ENCODE data around the gene PDZD4. TPM values are rescaled to one million over a fixed set of nuclear protein-coding genes. Genes with fewer than 3 reads are reported as not detected.

Gene PDZD4
- total RNA-seq, 1 donor from 2014 or later, result 8.3 TPM

DNA sequence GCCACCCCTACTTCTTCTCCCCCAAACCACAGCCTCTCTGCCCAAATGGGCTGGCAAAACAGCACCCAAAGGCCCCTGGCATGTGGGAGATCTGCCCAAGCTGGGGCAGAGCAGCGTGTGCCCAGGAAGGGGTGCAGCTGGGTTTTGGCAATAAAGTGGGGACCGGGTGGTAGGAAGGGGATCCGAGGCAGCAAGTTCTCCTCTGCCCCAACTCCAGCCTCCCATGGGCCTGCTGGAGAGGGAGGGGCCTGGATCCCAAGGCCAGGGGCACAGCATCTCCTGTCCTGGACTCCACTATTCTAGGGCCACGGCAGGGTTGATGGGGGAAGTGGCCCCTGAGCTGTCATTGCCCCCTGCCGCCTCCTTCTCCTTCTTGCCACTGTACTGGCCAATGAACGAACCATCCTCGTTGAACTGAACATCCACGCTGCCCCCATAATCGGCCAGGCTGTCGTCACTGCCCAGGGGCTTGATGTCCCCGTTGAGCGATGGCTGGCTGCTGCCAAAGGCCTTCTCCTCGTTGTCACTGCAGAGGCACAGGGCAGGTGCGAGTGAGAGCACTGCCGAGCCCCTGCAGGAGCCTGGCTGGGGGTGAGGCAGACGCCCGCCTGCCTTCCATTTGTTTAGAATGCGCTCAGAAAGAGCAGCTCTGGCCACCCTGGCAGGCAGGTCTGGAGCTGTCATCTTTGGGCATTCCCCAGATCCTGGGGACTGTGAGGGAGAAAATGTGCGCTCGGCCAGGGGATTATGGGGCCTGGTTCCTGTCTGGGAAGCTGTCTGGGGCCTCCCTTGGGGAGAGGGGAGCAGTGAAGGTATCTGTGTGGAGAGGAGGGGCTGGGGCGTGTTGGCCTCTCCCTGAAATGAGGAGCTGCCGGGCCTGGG lies 32.3 kb upstream of the PDZD4 start:
- DNase-seq, result no peak
- H3K27me3 ChIP-seq, result no peaks in the 10 kb centered on the region
- no peak for TF ChIP-seq CTCF (IDR thresholded peaks at IDR 0.05)

DNA sequence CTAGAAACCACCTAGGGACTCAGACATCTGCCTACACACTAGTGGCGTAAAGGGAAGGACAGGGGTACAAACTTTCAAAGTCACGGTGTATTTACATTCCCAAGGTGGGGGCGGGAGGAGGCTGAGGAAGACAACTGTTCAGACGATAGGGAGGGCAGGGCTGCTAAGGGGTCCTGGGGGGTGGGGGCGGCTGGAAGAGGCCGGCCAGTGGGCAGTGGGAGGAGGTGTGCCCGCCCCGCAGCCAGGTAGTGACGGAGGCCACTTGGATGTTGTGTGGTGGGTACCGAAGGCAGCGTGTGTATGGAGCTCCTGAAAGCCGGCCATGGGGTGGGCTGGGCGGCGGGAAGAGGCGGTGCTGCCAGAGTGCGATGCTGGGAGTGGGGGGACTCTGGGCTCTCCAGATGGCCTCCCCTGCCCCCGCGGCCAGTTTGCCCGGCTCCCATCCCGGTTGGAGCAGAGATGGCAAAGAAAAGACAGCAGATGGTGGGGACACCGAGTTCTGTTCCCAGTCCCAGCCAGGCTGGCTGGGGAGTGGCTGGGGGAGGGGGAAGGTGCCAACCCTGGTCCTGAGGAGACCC lies 31.5 kb upstream of the PDZD4 start:
- no peaks in the 10 kb centered on the region for H3K36me3 ChIP-seq
- ATAC-seq (no peak), DNase-seq (no peak)
- intact Hi-C loops (cut with DNase I), result no loop called here
- no peaks in the 10 kb centered on the region for H3K4me1 ChIP-seq
- no peaks in the 10 kb centered on the region for H3K27me3 ChIP-seq
- no peak overlapping the region for H3K4me3 ChIP-seq
- TF ChIP-seq CTCF (IDR thresholded peaks at IDR 0.05), result no peak
- H3K27ac ChIP-seq, result no peak overlapping the region
- H3K9me3 ChIP-seq, result no peaks in the 10 kb centered on the region

More for the DNA sequence above, 32.3 kb upstream of the PDZD4 start:
- Histone ChIP-seq H3K4me1 (no peaks in the 10 kb centered on the region), H3K36me3 (no peaks in the 10 kb centered on the region), H3K27ac (no peak overlapping the region), H3K9me3 (no peaks in the 10 kb centered on the region), H3K4me3 (no peak overlapping the region)
- ATAC-seq, result no peak
- intact Hi-C loops (cut with DNase I), result no loop called here

DNA sequence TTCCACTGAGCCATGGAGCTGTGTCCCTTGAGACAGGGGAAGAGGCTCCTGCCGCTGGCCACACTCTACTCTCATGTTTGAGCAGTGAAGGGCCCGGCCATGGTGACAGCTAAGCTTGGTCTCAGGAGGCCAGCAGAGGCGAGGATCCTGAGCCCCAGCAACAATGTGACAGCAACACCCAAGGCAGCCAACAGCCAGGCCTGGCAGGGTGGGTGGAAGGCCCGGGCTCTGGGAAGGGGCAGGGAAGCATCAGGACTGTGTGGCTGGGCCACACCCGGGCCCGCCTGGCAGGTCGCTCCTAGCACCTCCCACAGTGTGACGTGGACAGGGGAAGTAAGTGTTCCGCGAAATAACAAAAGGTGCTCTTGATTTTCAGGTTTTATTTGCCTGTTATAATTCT lies 30.8 kb upstream of the PDZD4 start:
- Histone ChIP-seq H3K27me3 (no peaks in the 10 kb centered on the region), H3K9me3 (no peaks in the 10 kb centered on the region), H3K4me1 (no peaks in the 10 kb centered on the region), H3K36me3 (no peaks in the 10 kb centered on the region), H3K27ac (no peak overlapping the region), H3K4me3 (no peak overlapping the region)
- DNase-seq (no peak), ATAC-seq (no peak)
- intact Hi-C loops (cut with DNase I), result no loop called here
- TF ChIP-seq CTCF (IDR thresholded peaks at IDR 0.05), result no peak

DNA sequence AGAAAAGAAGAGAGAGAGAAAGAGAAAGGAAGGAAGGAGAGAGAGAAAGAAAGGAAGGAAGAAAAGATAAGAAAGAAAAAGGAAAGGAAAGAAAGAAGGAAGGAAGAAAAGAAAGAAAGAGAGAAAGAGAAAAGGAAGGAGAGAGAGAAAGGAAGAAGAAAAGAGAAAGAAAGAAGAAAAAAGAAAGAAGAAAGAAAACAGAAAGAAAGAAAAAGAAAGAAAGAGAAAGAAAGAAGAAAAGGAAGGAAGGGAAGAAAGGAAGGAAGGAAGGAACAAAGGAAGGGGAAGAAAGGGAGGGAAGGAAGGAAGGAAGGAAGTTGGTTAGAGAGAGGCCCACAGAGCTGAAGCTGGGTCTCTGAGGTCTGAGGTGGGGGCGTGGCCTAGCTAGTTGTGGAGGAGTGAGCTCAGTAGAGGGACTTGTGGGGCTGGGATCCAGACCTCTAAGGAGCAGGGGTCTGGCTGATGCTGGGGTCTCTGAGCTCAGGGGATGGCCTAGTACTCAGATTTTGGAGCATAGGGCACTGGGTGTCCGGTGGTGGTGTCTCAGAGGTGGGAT lies 27.1 kb upstream of the PDZD4 start:
- Histone ChIP-seq H3K4me1 (no peaks in the 10 kb centered on the region), H3K27ac (no peak overlapping the region), H3K4me3 (no peak overlapping the region), H3K9me3 (no peaks in the 10 kb centered on the region), H3K36me3 (no peaks in the 10 kb centered on the region), H3K27me3 (no peaks in the 10 kb centered on the region)
- intact Hi-C loops (cut with DNase I), result no loop called here
- TF ChIP-seq CTCF (IDR thresholded peaks at IDR 0.05), result no peak
- DNase-seq (no peak), ATAC-seq (no peak)

GRCh38 chrX:153854702-153855101 lies 24.4 kb upstream of the PDZD4 start:
- H3K4me3 ChIP-seq, result no peak overlapping the region
- H3K27me3 ChIP-seq, result no peaks in the 10 kb centered on the region
- no peaks in the 10 kb centered on the region for H3K9me3 ChIP-seq
- intact Hi-C loops (cut with DNase I), result no loop called here
- DNase-seq, result no peak
- H3K36me3 ChIP-seq, result no peaks in the 10 kb centered on the region
- no peak for ATAC-seq
- TF ChIP-seq CTCF (IDR thresholded peaks at IDR 0.05), result no peak
- no peaks in the 10 kb centered on the region for H3K4me1 ChIP-seq
- H3K27ac ChIP-seq, result no peak overlapping the region
